CD4-positive, alpha-beta T cell (primary cell): Measurements from ENCODE around the gene SLC12A7. TPM values are rescaled to one million over a fixed set of nuclear protein-coding genes. Genes with fewer than 3 reads are reported as not detected.
A peak's percentile ranks its signal among the peaks of the same experiment; 100 is the strongest.

Experiments
- ATAC-seq: fragments of 200-7000 bp; cut with Tn5 transposase; one replicate; pipeline ENCODE4 v1.10.0; 2022; ENCODE audit warnings: mild to moderate bottlenecking; ENCODE audit not compliant: poor library complexity
- CTCF ChIA-PET: fragments of 350-600 bp; sonication (Branson Sonifier 250); formaldehyde crosslinking; loops from one replicate; lab custom pipeline; 2021; ENCODE audit warnings: antibody characterized with exemption, inconsistent platforms; lab: Charles Lee
- POLR2A ChIA-PET: fragments of 350-600 bp; sonication (Branson Sonifier 250); formaldehyde crosslinking; loops from one replicate; lab custom pipeline; 2021; ENCODE audit warnings: antibody characterized with exemption, inconsistent platforms; lab: Charles Lee
- DNase-seq, 14 experiments: peaks; one replicate each; pipeline ENCODE4 v3.0.0-alpha.2; 2013 to 2020; ENCODE audit warnings: mixed read lengths in 2 of 14
- H3K27ac ChIP-seq, 2 donors: one replicate each; pipeline versions ENCODE4 v1.5.1 to v1.7.0; 2013; ENCODE audit warnings: low read length in 2 of 2, low read depth in 1 of 2, mild to moderate bottlenecking in 1 of 2
- H3K27me3 ChIP-seq, 2 experiments: 1 replicate in 1 of 2; 2 replicates in 1 of 2; pipeline versions ENCODE4 v1.6.1 to v1.7.0; 2013; ENCODE audit warnings: low read length in 2 of 2, control low read depth in 1 of 2, mild to moderate bottlenecking in 1 of 2, moderate library complexity in 1 of 2; ENCODE audit not compliant: insufficient read depth in 2 of 2, control insufficient read depth in 1 of 2
- H3K36me3 ChIP-seq: one replicate; pipeline ENCODE4 v1.6.1; 2013; ENCODE audit warnings: low read length, control low read depth; ENCODE audit not compliant: insufficient read depth
- H3K4me1 ChIP-seq: one replicate; pipeline ENCODE4 v1.6.1; 2013; ENCODE audit warnings: low read length, control low read depth; ENCODE audit not compliant: insufficient read depth
- H3K4me3 ChIP-seq: one replicate; pipeline ENCODE4 v1.5.1; 2013; ENCODE audit warnings: mild to moderate bottlenecking, low read length, moderate library complexity
- H3K9me3 ChIP-seq, 2 experiments: 1 replicate in 1 of 2; 2 replicates in 1 of 2; pipeline versions ENCODE4 v1.6.1 to v1.7.0; 2013; ENCODE audit warnings: low read length in 2 of 2, mild to moderate bottlenecking in 2 of 2, control low read depth in 1 of 2, moderate library complexity in 1 of 2; ENCODE audit not compliant: control insufficient read depth in 1 of 2, insufficient read depth in 1 of 2
- H3K27ac Mint-ChIP-seq: one replicate; pipeline ENCODE4 v1.8.0; 2020; ENCODE audit warnings: mixed read lengths
- H3K27me3 Mint-ChIP-seq: one replicate; pipeline ENCODE4 v1.8.0; 2021; ENCODE audit warnings: mixed read lengths
- H3K36me3 Mint-ChIP-seq: one replicate; pipeline ENCODE4 v1.8.0; 2021; ENCODE audit warnings: low read depth, mixed read lengths
- H3K4me1 Mint-ChIP-seq: one replicate; pipeline ENCODE4 v1.8.0; 2021; ENCODE audit warnings: low read depth, mixed read lengths
- H3K4me3 Mint-ChIP-seq: one replicate; pipeline ENCODE4 v1.8.0; 2020; ENCODE audit warnings: mild to moderate bottlenecking, mixed read lengths
- H3K9me3 Mint-ChIP-seq: one replicate; pipeline ENCODE4 v1.8.0; 2020; ENCODE audit warnings: mixed read lengths
- intact Hi-C, 2 experiments: fragments of 100-400 bp; cut with DNase I in 1 of 2; cut with micrococcal nuclease in 1 of 2; formaldehyde crosslinking; loops; one replicate each; pipeline versions ENCODE4 v1.15.1 to v1.9.0; 2023 to 2025; cut with DNase I, micrococcal nuclease
- polyA plus RNA-seq, 2 donors: library from polyadenylated mRNA; unstranded; fragments of 120-200 nt; gene quantifications; one replicate each; pipeline ENCODE4 v1.2.1, GENCODE V29; 2013
- total RNA-seq, 174 experiments: library from RNA in 2 of 174; stranded (reverse) in 2 of 174; gene quantifications; one replicate each; pipeline ENCODE4 v1.2.3 and lab custom pipeline; 2021 to 2026
- TF ChIP-seq, protein P1 (sequence below): fragments of 200-600 bp; IDR thresholded peaks from one replicate; pipeline ENCODE4 v1.8.0; 2022; ENCODE audit warnings: antibody characterized with exemption, mild to moderate bottlenecking

SLC12A7 gene
- total RNA-seq: 10 to 100 TPM; 47.9 to 51.7 TPM
- 16.0 TPM for polyA plus RNA-seq (2013, experiment 1 of 2)
- polyA plus RNA-seq (2013, experiment 2 of 2): 51.4 TPM
- total RNA-seq (lab: John Stamatoyannopoulos, UW): 21.1 to 149 (median 58.7) reads per million in 172 experiments

DNA sequence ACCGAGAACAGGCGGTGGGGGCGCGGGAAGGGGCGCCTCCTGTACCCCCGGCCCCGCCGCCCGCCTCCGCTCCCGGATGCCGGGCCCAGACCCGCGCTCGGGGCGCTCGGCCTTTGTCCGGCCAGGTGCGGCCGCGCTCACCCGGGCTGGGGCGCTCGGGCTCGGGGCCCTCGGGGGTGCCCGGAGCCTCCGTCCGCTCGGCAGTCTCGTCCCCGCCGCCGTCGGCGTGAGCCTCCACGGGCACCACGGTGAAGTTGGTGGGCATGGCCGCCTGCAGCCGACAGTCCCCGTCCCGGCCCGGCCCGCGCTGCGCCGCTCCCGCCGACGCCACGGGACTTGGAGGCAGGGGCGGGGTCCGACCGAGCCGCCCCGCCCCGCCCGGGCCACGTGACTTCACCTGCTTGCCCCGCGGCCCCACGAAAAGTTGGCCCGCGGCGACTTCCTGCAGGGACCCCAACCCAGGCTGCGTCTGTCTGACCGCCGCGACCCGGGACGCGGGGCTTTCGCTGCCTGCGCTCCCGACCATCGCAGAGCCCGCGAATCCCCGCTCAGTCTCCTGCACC lies at the start of gene SLC12A7:
Gene SLC12A7, minus strand, starts transcription at position 337 of the 563 bp plus-strand sequence. Its CDS starts 72 bp downstream, at position 265.
- Histone ChIP-seq H3K27ac (peak within 1 kb of the TSS in 1 of 2 donors; percentile 65), H3K9me3 (no peaks in the 10 kb centered on the region), H3K4me3 (peak within 1 kb of the TSS; percentile 66), H3K4me1 (peaks cover 49% of the 10 kb centered on the region), H3K27me3 (no peaks in the 10 kb centered on the region), H3K36me3 (peaks cover 4% of the 10 kb centered on the region)
- Mint-ChIP-seq H3K27ac (peak within 1 kb of the TSS; percentile 92), H3K36me3 (peaks cover 8% of the 10 kb centered on the region), H3K4me1 (peaks cover 36% of the 10 kb centered on the region), H3K27me3 (no peaks in the 10 kb centered on the region), H3K4me3 (peak within 1 kb of the TSS; percentile 93), H3K9me3 (no peaks in the 10 kb centered on the region)
- intact Hi-C loops: no loop called here
- TF ChIP-seq, protein P1, sequence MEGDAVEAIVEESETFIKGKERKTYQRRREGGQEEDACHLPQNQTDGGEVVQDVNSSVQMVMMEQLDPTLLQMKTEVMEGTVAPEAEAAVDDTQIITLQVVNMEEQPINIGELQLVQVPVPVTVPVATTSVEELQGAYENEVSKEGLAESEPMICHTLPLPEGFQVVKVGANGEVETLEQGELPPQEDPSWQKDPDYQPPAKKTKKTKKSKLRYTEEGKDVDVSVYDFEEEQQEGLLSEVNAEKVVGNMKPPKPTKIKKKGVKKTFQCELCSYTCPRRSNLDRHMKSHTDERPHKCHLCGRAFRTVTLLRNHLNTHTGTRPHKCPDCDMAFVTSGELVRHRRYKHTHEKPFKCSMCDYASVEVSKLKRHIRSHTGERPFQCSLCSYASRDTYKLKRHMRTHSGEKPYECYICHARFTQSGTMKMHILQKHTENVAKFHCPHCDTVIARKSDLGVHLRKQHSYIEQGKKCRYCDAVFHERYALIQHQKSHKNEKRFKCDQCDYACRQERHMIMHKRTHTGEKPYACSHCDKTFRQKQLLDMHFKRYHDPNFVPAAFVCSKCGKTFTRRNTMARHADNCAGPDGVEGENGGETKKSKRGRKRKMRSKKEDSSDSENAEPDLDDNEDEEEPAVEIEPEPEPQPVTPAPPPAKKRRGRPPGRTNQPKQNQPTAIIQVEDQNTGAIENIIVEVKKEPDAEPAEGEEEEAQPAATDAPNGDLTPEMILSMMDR: no peak
- ChIA-PET CTCF (no interaction called here), POLR2A (no interaction called here)
- DNase-seq (peak; percentile 35 to 84 (median 57)), ATAC-seq (peak; percentile 71)

GRCh38 chr5:1161108-1161832 lies 49.4 kb upstream of the SLC12A7 start:
- Histone ChIP-seq H3K4me3 (no peak overlapping the region), H3K36me3 (no peaks in the 10 kb centered on the region), H3K4me1 (peaks cover under 1% of the 10 kb centered on the region), H3K27me3 (peaks cover 15 to 29% of the 10 kb centered on the region in 2 experiments), H3K9me3 (peaks cover 7 to 22% of the 10 kb centered on the region in 2 experiments), H3K27ac (no peak overlapping the region)
- Mint-ChIP-seq H3K4me3 (no peak overlapping the region), H3K27ac (no peak overlapping the region), H3K4me1 (no peaks in the 10 kb centered on the region), H3K36me3 (no peaks in the 10 kb centered on the region), H3K9me3 (no peaks in the 10 kb centered on the region), H3K27me3 (peaks cover 39% of the 10 kb centered on the region)
- ChIA-PET POLR2A (no interaction called here), CTCF (no interaction called here)
- TF ChIP-seq, protein P1: no peak
- ATAC-seq: no peak
- intact Hi-C loops: no loop called here
- DNase-seq: no peak

DNA sequence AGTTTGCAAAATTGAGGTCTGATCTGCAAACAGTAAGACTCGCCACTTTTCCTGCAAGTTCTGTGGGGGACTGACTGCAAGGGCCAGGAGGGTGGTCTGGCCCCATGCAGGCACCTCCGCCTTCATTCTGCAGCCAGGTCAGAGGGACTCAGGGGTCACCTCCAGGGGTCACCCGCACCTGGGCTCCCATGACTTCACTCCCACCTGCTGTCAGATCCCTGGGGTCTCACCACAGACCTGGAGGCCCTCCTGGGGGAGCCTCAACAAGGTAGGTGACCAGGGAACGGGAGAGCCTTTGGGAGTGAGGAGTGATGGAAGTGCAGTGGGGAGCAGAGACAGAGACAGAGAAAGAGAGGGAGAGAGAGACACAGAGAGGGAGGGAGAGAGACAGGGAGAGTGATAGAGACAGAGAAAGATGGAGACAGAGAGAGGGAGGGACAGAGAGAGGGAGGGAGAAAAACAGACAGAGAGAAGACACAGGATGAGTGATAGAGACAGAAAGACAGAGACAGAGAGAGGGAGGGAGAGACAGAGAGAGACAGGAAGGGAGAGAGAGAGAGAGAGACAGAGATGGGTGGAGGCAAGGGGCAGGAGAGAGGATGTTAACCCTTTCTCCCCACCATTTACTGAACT lies 48.0 kb upstream of the SLC12A7 start:
- peaks cover 7 to 25% of the 10 kb centered on the region in 2 experiments for H3K9me3 ChIP-seq
- Mint-ChIP-seq H3K4me3 (no peak overlapping the region), H3K27me3 (peaks cover 42% of the 10 kb centered on the region), H3K4me1 (no peaks in the 10 kb centered on the region), H3K27ac (no peak overlapping the region), H3K9me3 (no peaks in the 10 kb centered on the region), H3K36me3 (no peaks in the 10 kb centered on the region)
- intact Hi-C loops: no loop called here
- peaks cover 7% of the 10 kb centered on the region for H3K4me1 ChIP-seq
- POLR2A ChIA-PET: no interaction called here
- H3K4me3 ChIP-seq: no peak overlapping the region
- peaks cover 22 to 28% of the 10 kb centered on the region in 2 experiments for H3K27me3 ChIP-seq
- no peak overlapping the region for H3K27ac ChIP-seq
- CTCF ChIA-PET: no interaction called here
- DNase-seq: no peak
- TF ChIP-seq, protein P1: no peak
- ATAC-seq: no peak
- no peaks in the 10 kb centered on the region for H3K36me3 ChIP-seq
